ENCODE results near the gene MUL1. TPM values are rescaled to one million over a fixed set of nuclear protein-coding genes. Genes with fewer than 3 reads are reported as not detected.
A peak's percentile ranks its signal among the peaks of the same experiment; 100 is the strongest.

The MUL1 gene
- total RNA-seq: 10 to 100 TPM; 32.4 to 41.0 TPM
- long read RNA-seq, transcript MUL1-201 (4 exons, 2,438 nt): major isoform, 174 of 181 reads
- long read RNA-seq, partial matches to known transcripts: 3 of 181 reads
- long read RNA-seq, other reads (novel, unspliced or antisense): 4 of 181 reads

- intact Hi-C loops (cut with DNase I): no loop called here
- peak; percentile 97 for DNase-seq
- ATAC-seq: peak; percentile 99
Observed at GRCh38 chr1:20507564-20508410, at the start of gene MUL1. Gene MUL1, minus strand, starts transcription at chr1:20508151. Its CDS starts 127 bp downstream, at chr1:20508024.

GRCh38 chr1:20555758-20556120 is 47.8 kb upstream of the MUL1 start:
- DNase-seq: no peak
- intact Hi-C loops (cut with DNase I): no loop called here
- no peak for ATAC-seq

GRCh38 chr1:20555025-20555757 is 47.2 kb upstream of the MUL1 start:
- DNase-seq: peak; percentile 49
- no peak for ATAC-seq
- intact Hi-C loops (cut with DNase I): no loop called here

- peak; percentile 9 to 18 for ATAC-seq
- no peak for DNase-seq
- intact Hi-C loops (cut with DNase I): no loop called here
Observed at GRCh38 chr1:20552728-20553445, 44.9 kb upstream of the MUL1 start.

GRCh38 chr1:20551945-20552727 is 44.2 kb upstream of the MUL1 start, which contains the start of gene FAM43B:
Gene FAM43B, plus strand, starts transcription at chr1:20552573. Its CDS starts 401 bp downstream, at chr1:20552974.
- intact Hi-C loops (cut with DNase I): no loop called here
- ATAC-seq (peak; percentile 94), DNase-seq (peak; percentile 90)

- no peak for DNase-seq
- intact Hi-C loops (cut with DNase I): no loop called here
- ATAC-seq: peak in 1 of 2 donors; percentile 42
Observed at GRCh38 chr1:20551161-20551560, 43.2 kb upstream of the MUL1 start.

GRCh38 chr1:20546637-20547036 is 38.7 kb upstream of the MUL1 start:
- intact Hi-C loops (cut with DNase I): no loop called here
- ATAC-seq: no peak
- no peak for DNase-seq

- DNase-seq (no peak), ATAC-seq (no peak)
- intact Hi-C loops (cut with DNase I): no loop called here
Observed at GRCh38 chr1:20540281-20540680, 32.3 kb upstream of the MUL1 start.

- DNase-seq (no peak), ATAC-seq (no peak)
- intact Hi-C loops (cut with DNase I): no loop called here
Observed at GRCh38 chr1:20538760-20539551, 31.0 kb upstream of the MUL1 start.

- intact Hi-C loops (cut with DNase I): no loop called here
- ATAC-seq: no peak
Observed at GRCh38 chr1:20538227-20538626, 30.3 kb upstream of the MUL1 start.

GRCh38 chr1:20534659-20535417 is 26.9 kb upstream of the MUL1 start:
- intact Hi-C loops (cut with DNase I): no loop called here
- ATAC-seq (peak; percentile 50 to 73), DNase-seq (no peak)

More at GRCh38 chr1:20538227-20538626, 30.3 kb upstream of the MUL1 start:
- no peak for DNase-seq

GRCh38 chr1:20533635-20534034 is 25.7 kb upstream of the MUL1 start:
- ATAC-seq (no peak), DNase-seq (no peak)
- intact Hi-C loops (cut with DNase I): no loop called here

- ATAC-seq: no peak
- no peak for DNase-seq
- intact Hi-C loops (cut with DNase I): no loop called here
Observed at GRCh38 chr1:20530901-20531300, 22.9 kb upstream of the MUL1 start.

GRCh38 chr1:20530306-20530705 is 22.4 kb upstream of the MUL1 start:
- intact Hi-C loops (cut with DNase I): no loop called here
- no peak for ATAC-seq
- no peak for DNase-seq

- intact Hi-C loops (cut with DNase I): no loop called here
- ATAC-seq (no peak), DNase-seq (no peak)
Observed at GRCh38 chr1:20528221-20528620, 20.3 kb upstream of the MUL1 start.

GRCh38 chr1:20526267-20526666 is 18.3 kb upstream of the MUL1 start:
- DNase-seq (no peak), ATAC-seq (no peak)
- intact Hi-C loops (cut with DNase I): no loop called here
